ENCODE data around the gene TEX51. TPM values are rescaled to one million over a fixed set of nuclear protein-coding genes. Genes with fewer than 3 reads are reported as not detected.

Gene TEX51
- total and polyA plus RNA-seq, 11 donors = not detected

DNA sequence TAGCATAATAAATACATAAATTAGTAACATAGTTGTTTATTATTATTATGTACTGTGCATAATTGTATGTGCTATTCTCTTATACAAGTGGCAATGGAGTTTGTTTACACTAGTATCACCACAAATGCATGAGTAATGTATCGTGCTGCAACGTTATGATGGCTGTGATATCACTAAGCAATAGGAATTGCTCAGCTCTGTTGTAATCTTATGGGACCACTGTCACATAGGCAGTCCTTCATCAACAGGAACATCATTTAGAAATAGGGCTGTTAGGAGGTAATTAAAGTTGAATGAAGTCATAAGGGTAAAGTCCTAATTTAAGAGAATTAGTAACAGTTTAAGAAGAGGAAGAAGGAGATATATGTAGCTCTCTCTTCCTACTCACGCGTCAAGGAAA lies 33.8 kb downstream of the TEX51 start:
- intact Hi-C loops (cut with DNase I) = no loop called here
- peaks cover 0 to 16% (median 0%) of the 10 kb centered on the region in 12 donors for H3K9me3 ChIP-seq
- WGBS, 4 donors = 78 to 82% (median 78%) methylated on average over 4 of the region's 4 CpGs
- ATAC-seq = no peak
- no peaks in the 10 kb centered on the region for H3K4me1 ChIP-seq
- H3K27ac ChIP-seq = no peak overlapping the region
- H3K4me3 ChIP-seq = no peak overlapping the region
- TF ChIP-seq POLR2A (IDR thresholded peaks at IDR 0.05) (no peak), CTCF (IDR thresholded peaks at IDR 0.05) (no peak)
- peaks cover 0 to 18% (median 2%) of the 10 kb centered on the region in 9 donors for H3K27me3 ChIP-seq
- DNase-seq = no peak
- H3K36me3 ChIP-seq = no peaks in the 10 kb centered on the region

DNA sequence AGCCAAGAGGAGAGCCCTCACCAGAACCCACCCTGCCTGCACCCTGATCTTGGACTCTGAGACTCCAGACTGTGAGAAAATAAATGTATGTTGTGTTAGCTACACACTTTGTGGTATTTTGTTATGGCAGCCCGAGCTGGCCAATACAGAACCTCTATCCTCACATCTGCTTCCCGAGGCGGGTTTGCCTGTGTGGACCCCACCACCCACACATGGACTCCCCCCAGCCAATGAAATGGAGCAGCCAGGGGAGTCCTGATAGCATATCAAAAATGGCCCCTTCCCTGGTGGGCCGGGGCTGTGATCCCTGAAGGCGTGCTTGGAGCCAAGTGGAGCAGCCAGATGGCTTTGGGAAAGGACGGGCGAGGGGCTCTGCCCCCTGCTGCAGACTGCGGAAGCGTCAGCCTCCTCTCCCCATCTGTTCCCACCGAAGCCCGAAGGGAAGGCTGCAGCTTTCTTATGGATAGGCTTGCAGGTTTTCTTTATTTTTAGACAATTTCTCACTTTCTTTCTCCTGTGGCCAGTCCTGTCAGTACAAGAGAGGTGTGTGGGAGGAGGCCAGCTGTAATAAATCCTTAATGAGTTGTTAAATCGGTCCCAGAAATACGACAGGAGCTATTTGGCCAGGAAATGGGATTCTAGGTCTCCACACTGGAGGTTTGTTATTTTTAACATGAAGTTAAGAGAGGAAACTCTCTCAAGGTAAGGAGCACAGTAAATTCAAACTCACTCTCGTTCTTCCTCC lies 34.4 kb downstream of the TEX51 start:
- Histone ChIP-seq H3K9me3 (peaks cover 0 to 16% (median 0%) of the 10 kb centered on the region in 12 donors), H3K27me3 (peaks cover 0 to 20% (median 2%) of the 10 kb centered on the region in 9 donors), H3K36me3 (no peaks in the 10 kb centered on the region), H3K4me1 (no peaks in the 10 kb centered on the region), H3K4me3 (no peak overlapping the region), H3K27ac (no peak overlapping the region)
- 41 to 49% (median 46%) methylated on average over 12 to 14 of the region's 14 CpGs for WGBS, 4 donors
- DNase-seq (no peak), ATAC-seq (no peak)
- no peak for TF ChIP-seq POLR2A (IDR thresholded peaks at IDR 0.05)
- no peak for TF ChIP-seq CTCF (IDR thresholded peaks at IDR 0.05)
- intact Hi-C loops (cut with DNase I) = no loop called here

- 65 to 79% (median 66%) methylated on average over 4 of the region's 4 CpGs for WGBS, 4 donors
- no peaks in the 10 kb centered on the region for H3K4me1 ChIP-seq
- TF ChIP-seq CTCF (IDR thresholded peaks at IDR 0.05) = no peak
- TF ChIP-seq POLR2A (IDR thresholded peaks at IDR 0.05) = no peak
- no peaks in the 10 kb centered on the region for H3K36me3 ChIP-seq
- no peak overlapping the region for H3K27ac ChIP-seq
- H3K9me3 ChIP-seq = peaks cover 0 to 16% (median 0%) of the 10 kb centered on the region in 12 donors
- DNase-seq = no peak
- no peak for ATAC-seq
- H3K4me3 ChIP-seq = no peak overlapping the region
- peaks cover 0 to 20% (median 2%) of the 10 kb centered on the region in 9 donors for H3K27me3 ChIP-seq
- intact Hi-C loops (cut with DNase I) = no loop called here
These were observed 35.0 kb downstream of the TEX51 start for GRCh38 chr2:126933711-126934091.

DNA sequence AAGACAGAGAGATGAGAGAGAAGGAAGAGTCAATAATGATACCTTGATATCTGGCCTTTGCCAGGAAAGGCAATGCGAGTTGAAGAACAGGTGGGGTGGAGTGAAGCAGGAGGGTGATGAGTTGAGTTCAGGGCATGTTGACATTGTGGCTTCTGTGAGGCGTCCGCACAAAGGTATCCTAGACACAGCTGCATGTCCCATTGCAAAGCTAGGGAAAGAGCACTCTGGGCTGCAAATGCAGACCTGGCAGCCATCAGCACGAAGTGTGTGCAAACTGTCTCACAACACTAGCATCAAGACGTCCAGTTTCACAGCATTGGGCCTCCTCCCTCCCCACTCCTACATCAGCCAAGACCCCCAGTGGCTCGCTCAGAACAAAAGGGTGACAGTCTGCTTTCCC lies 36.1 kb downstream of the TEX51 start:
- WGBS, 4 donors = 68 to 73% (median 70%) methylated on average over 5 to 6 of the region's 6 CpGs
- H3K4me1 ChIP-seq = no peaks in the 10 kb centered on the region
- peaks cover 0 to 10% (median 0%) of the 10 kb centered on the region in 12 donors for H3K9me3 ChIP-seq
- H3K36me3 ChIP-seq = no peaks in the 10 kb centered on the region
- H3K27ac ChIP-seq = no peak overlapping the region
- H3K27me3 ChIP-seq = peaks cover 0 to 20% (median 2%) of the 10 kb centered on the region in 9 donors
- intact Hi-C loops (cut with DNase I) = no loop called here
- no peak overlapping the region for H3K4me3 ChIP-seq
- TF ChIP-seq POLR2A (IDR thresholded peaks at IDR 0.05) (no peak), CTCF (IDR thresholded peaks at IDR 0.05) (no peak)
- ATAC-seq (no peak), DNase-seq (no peak)

Data from heart left ventricle (tissue), 16 donors.